ENCODE measurements around the gene RHOBTB3. TPM values are rescaled to one million over a fixed set of nuclear protein-coding genes. Genes with fewer than 3 reads are reported as not detected.

The RHOBTB3 gene
- total RNA-seq, 1 donor from 2014 or later: 93.5 TPM

DNA sequence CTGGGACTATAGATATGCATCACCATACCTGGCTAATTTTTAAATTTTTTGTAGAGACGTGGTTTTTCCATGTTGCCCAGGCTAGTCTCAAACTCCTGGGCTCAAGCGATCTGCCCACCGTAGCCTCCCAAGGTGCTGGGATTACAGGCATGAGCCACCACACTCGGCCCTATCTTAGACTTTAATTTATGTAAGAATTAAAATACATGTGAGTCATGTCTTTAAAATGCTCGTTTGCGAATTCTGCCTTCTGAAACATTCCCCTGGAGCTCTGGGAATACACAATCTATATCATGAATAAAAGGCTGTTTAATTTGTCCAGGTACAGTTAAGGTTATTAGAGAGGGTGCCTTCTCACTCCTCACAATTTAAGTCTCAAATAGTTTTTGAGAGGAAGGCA is 32.8 kb downstream of the RHOBTB3 start:
- no peak for DNase-seq (ENCODE audit: low read depth)
- H3K27me3 ChIP-seq (ENCODE audit: control insufficient read depth, insufficient read depth, low read length): no peaks in the 10 kb centered on the region
- no peaks in the 10 kb centered on the region for H3K36me3 ChIP-seq (ENCODE audit: control insufficient read depth, insufficient read depth, low read length)
- H3K4me3 ChIP-seq (ENCODE audit: low read depth, low read length): no peak overlapping the region
- TF ChIP-seq, protein P1, sequence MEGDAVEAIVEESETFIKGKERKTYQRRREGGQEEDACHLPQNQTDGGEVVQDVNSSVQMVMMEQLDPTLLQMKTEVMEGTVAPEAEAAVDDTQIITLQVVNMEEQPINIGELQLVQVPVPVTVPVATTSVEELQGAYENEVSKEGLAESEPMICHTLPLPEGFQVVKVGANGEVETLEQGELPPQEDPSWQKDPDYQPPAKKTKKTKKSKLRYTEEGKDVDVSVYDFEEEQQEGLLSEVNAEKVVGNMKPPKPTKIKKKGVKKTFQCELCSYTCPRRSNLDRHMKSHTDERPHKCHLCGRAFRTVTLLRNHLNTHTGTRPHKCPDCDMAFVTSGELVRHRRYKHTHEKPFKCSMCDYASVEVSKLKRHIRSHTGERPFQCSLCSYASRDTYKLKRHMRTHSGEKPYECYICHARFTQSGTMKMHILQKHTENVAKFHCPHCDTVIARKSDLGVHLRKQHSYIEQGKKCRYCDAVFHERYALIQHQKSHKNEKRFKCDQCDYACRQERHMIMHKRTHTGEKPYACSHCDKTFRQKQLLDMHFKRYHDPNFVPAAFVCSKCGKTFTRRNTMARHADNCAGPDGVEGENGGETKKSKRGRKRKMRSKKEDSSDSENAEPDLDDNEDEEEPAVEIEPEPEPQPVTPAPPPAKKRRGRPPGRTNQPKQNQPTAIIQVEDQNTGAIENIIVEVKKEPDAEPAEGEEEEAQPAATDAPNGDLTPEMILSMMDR (IDR thresholded peaks at IDR 0.05; ENCODE audit: insufficient read depth, low read length, poor library complexity, severe bottlenecking): no peak

DNA sequence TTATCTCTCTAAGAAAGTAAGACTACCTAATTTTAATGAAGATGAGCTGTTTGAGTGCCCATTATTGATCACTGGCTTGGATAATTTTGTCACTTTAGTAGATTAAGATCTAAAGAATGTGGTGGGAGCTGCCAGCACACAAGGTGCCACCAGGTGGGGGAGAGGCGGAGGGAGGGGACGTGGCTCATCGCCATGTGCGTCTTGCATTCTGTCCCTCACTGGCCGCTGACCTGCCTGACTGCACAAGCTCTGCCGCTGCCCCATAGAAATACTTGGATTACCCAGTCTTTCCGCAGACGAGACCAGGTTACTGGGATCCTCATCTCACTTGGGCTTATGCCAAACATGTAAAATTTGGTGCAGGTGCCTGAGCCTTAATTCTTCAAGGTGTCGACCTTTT is 37.6 kb downstream of the RHOBTB3 start:
- H3K36me3 ChIP-seq (ENCODE audit: control insufficient read depth, insufficient read depth, low read length): peaks cover 3% of the 10 kb centered on the region
- H3K4me3 ChIP-seq (ENCODE audit: low read depth, low read length): no peak overlapping the region
- TF ChIP-seq, protein P1 (IDR thresholded peaks at IDR 0.05; ENCODE audit: insufficient read depth, low read length, poor library complexity, severe bottlenecking): no peak

DNA sequence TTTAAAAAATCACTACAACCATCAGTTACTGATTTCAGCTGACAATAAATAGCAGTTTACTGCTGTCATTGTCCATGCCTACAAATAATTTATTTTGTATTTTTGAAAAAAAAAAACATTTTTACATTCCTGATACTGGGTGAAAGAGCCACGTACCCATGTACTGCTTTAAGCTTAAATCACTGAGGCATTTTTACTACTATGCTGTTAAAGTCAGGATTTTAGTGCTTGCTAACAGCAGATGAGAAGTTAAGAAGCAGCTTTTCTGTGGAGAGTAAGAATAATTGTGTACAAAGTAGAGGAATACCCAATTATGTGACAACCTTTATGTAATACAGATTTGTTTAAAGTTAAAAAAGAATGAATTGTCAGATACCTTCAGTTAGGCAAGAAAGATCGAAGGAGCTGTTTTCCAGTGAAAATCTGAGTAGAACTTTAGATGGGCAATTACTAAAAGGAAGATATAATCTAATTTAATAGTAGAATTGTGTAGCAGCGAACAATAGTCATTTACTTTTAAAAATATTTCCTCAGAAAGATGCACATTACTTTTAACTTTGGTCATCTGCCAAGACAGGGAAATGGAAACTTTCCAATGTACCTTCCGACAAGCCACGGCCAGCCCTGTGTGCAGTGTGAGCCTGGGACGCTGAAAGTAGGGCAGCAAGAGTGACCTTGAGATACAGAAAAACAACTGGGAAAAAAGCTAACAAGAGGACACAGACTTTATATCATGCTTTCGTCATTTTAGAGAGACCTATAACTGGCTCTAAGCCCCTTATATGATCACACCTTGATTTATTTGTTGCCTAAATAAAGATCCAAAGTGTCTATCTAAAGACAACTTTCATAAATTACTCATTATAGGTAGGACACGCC is 39.9 kb downstream of the RHOBTB3 start:
- TF ChIP-seq, protein P1 (IDR thresholded peaks at IDR 0.05; ENCODE audit: insufficient read depth, low read length, poor library complexity, severe bottlenecking): no peak
- DNase-seq (ENCODE audit: low read depth): no peak
- peaks cover 3% of the 10 kb centered on the region for H3K36me3 ChIP-seq (ENCODE audit: control insufficient read depth, insufficient read depth, low read length)
- no peak overlapping the region for H3K4me3 ChIP-seq (ENCODE audit: low read depth, low read length)
- no peaks in the 10 kb centered on the region for H3K27me3 ChIP-seq (ENCODE audit: control insufficient read depth, insufficient read depth, low read length)

More for the DNA sequence above, 37.6 kb downstream of the RHOBTB3 start:
- DNase-seq (ENCODE audit: low read depth): no peak
- no peaks in the 10 kb centered on the region for H3K27me3 ChIP-seq (ENCODE audit: control insufficient read depth, insufficient read depth, low read length)

DNA sequence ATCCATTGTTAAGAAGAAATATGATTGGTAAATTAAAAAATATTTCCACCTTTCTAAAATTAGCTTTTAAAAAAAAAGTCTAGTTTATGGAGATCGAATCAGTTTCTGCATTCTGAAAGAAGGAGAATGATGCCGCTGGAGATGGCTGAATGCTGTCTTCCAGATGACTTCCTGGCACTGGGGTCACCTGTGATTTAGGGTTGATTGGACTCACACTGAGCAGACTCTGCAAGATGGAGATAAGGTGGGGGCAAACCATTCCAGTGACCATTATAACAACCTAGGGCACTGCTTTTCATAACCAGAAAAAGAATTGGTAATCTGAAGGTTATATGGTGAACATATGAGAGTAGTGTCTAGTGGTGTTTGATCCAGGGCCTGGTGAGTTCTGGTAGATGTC is 40.8 kb downstream of the RHOBTB3 start:
- Histone ChIP-seq H3K27me3 (ENCODE audit: control insufficient read depth, insufficient read depth, low read length) (no peaks in the 10 kb centered on the region), H3K4me3 (ENCODE audit: low read depth, low read length) (no peak overlapping the region), H3K36me3 (ENCODE audit: control insufficient read depth, insufficient read depth, low read length) (peaks cover 3% of the 10 kb centered on the region)
- DNase-seq (ENCODE audit: low read depth): no peak
- TF ChIP-seq, protein P1 (IDR thresholded peaks at IDR 0.05; ENCODE audit: insufficient read depth, low read length, poor library complexity, severe bottlenecking): no peak

DNA sequence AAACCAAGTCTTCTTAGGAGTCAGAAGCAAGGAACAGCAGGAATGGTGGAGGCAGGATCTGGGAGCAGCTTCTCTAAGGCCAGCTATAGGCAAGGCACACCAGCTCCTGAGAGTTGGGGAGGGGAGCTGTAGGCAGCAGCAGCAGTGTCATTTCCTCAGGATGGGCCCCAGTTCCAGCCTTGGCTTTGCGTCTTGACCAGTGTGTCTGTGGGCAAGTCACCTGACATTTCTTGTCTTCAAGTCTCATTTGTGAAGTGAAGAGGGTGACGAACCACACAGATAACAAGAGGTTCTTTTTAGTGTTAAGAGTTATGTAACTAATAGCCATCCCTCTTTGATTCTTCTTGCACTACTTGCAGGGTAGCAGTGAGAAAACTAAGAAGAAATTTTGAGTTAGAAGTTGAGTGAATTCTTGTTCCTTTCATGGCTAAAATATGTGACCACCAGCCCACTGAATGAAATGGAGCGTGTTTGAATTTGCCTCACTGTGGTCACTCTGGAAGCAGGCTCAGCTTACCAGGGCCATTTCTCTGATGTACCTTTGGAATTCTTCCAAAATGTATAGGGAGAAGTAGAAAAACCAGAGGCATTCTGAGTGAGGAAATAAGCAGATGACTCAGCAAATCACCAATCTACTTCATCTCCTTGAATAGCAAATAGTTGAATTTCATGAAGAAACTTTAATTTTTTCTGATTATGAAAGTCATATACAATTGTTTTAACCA is 42.4 kb downstream of the RHOBTB3 start:
- Histone ChIP-seq H3K36me3 (ENCODE audit: control insufficient read depth, insufficient read depth, low read length) (peaks cover 3% of the 10 kb centered on the region), H3K4me3 (ENCODE audit: low read depth, low read length) (no peak overlapping the region), H3K27me3 (ENCODE audit: control insufficient read depth, insufficient read depth, low read length) (no peaks in the 10 kb centered on the region)
- TF ChIP-seq, protein P1 (IDR thresholded peaks at IDR 0.05; ENCODE audit: insufficient read depth, low read length, poor library complexity, severe bottlenecking): no peak
- DNase-seq (ENCODE audit: low read depth): peak; percentile 34

All from kidney epithelial cell (primary cell).